ENCODE measurements around the gene ADGRD1.

- TF ChIP-seq CTCF (IDR thresholded peaks at IDR 0.05; ENCODE audit: insufficient read depth, low read length): no peak
- no peak for TF ChIP-seq POLR2AphosphoS5 (IDR thresholded peaks at IDR 0.05; ENCODE audit: low read depth)
- no peak for TF ChIP-seq REST (IDR thresholded peaks at IDR 0.05; ENCODE audit: insufficient replicate concordance, low read depth)
- TF ChIP-seq SPI1 (IDR thresholded peaks at IDR 0.05; ENCODE audit: borderline replicate concordance, low read depth): no peak
These were observed 91.2 kb downstream of the ADGRD1 start for GRCh38 chr12:131044760-131045381.
